ENCODE measurements around the gene TBX10. TPM values are rescaled to one million over a fixed set of nuclear protein-coding genes. Genes with fewer than 3 reads are reported as not detected.
"Not testable (repeated sequence)": the region's sequence is repeated elsewhere in the genome, so short reads cannot be mapped to it uniquely, and the experiment has no call there.

TBX10 gene
- not detected for polyA plus RNA-seq (ENCODE audit: insufficient read length in 4 of 4)

DNA sequence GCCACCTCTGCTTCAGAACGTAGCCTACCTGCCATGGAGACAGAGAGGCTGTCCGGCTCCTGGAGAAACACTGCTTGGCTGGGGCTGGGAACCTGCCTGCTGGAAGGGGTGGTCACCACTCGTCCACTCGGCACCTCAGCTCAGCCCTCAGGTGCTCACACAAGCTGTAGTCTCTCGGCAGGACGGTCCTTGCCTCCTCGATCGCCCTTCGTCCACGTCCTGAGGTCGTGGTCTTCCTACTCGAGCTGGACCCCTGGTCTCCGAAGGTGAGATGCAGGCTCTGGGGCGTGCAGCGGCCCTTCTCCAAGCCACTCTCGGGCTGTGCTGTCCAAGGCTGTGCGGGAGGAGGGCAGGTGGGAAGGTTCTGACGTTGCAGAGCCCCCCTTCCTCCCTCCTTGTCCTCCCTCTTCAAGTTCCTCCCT is at the start of gene TBX10:
Gene TBX10, minus strand, starts transcription at position 326 of the 422 bp plus-strand sequence. Its CDS starts 291 bp downstream, at position 35.
- DNase-seq (ENCODE audit: low read depth in 4 of 4, low spot score in 3 of 4) = no peak

DNA sequence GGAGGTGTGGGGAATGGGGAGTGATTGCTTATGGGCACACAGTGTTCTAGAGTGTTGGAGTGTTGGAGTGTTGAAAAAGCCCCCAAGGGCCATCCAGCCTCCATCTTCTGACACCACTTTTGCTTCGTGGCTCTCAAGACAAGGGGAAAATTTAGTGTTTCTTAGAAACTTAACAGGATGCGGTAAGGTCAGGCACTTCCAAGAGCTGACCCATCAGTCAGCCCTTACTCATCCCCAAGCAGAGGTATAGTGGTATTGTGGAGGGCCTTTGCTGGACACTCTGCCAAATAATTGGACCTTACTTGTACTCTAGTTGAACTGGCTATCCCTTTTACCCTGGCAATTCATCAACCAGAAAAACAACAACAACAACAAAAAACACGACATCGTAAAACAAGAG is 49.6 kb upstream of the TBX10 start:
- no peak for DNase-seq (ENCODE audit: low read depth in 4 of 4, low spot score in 3 of 4)

DNA sequence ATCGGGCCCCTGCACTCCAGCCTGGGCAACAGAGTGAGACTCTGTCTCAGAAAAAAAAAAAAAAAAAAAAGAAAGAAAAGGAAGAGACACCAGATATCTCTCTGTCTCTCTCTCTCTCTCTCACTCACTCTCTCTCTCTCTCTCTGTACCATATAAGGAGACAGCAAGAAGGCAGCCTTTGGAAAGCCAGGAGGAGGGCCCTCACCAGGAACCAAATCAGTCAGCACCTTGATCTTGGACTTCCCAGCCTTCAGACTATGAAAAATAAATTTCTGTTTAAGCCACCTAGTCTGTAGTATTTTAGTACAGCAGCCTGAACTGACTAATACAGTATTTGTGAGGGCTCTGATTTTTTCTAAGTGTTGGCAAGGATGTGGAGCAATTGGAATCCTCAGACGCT is 48.4 kb upstream of the TBX10 start:
- no peak for DNase-seq (ENCODE audit: low read depth in 4 of 4, low spot score in 3 of 4)

DNA sequence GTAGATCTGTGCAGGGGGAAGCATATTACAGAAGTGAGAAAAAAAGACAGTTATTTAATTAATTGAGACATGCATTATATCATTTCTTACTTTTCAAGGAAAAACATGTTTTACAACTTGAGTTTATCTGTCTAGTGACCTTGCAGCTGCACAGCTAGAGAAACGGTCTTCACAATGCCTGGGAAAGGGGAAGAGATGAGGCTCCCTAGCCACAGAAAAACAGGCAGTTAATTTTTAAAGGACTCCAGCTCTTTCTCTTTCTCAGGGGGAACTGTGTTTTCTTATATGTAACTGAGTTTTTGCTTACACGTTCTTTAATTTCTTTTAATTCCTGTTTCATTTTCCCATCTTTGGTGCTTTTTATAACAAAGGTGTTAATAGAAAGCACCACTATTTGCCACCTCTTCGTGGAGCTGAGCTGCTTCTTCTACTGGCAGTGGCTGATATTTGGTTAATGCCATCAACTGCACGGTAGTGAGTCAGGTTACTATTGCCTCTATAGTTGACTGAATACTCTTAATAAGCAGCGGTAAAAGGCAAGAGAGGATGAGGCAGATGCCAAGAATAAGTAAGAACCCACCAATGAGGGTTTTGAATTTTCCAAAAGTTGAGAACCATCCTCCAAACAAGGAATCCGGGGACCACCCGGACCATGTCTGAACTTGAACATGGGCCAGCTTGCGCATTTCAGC is 46.2 kb upstream of the TBX10 start:
- DNase-seq (ENCODE audit: low read depth in 4 of 4, low spot score in 3 of 4) = not testable (repeated sequence)

DNA sequence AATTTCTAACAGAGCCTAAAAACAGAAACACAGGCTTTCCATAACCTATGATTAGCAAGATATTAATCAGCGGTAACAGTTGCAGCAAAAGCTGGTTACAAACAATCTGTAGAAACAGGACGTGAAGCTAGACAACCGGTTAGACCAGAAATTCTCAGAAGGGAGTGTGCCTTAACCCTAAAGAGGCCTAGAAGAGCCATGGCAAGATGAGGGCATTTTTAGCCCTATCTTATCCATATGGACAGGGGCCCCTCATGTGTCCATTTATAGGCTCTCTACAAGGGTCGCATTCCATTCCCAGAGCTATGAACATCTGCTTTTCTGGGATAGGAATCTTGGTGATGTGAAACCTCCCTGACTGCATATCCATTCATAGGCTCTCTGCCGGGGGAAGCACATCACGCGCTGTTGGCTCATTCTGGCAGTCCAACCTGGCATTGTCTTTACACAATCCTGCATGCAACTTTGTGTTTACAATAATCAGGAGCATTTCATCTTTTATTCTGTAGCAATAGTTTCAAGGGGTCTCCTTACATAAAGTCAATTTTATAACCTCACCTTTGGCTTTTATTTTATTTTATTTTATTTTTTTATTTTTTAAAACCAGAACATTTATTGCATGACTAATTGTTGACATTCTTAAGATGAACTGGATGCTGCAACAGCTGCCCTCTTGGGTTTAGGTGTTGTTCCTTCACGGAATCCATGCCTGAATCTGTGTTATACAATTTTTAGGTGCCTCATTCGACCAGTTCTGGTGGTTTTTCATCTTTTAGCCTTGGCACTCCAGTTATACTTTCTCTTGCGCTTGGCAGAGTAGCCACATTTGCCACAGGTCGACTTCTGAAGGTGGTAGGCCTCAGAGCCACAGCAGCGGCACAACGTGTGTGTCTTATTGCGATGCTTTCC is 42.8 kb upstream of the TBX10 start:
- not testable (repeated sequence) for DNase-seq (ENCODE audit: low read depth in 4 of 4, low spot score in 3 of 4)

DNA sequence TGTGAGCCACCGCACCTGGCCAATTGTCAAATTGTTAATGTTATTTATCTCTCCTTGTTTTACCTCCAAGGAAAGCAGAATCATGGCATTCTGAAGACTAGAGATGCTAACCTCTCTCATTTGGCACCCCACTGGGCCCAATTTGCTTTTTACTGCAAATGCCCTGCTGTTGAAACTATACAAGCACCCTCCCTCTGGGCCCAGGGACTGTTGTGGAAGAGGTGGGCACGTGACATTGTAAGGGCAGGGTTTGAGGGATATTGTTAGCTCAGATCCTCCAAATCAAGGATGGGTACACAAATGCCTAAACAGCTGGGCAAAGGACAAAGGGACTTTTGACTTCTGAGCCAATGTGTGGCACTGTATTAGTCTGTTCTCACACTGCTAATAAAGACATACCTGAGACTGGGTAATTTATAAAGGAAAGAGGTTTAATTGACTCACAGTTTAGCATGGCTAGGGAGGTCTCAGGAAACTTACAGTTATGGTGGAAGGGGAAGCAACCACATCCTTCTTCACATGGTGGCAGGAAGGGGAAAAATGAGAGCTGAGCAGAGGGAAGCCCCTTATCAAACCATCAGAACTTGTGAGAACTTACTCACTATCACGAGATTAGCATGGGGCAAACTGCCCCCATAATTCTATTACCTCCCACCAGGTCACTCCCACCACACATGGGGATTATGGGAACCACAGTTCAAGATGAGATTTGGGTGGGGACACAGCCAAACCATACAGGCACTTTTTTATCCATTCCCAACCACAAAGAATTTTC is 41.3 kb upstream of the TBX10 start:
- DNase-seq (ENCODE audit: low read depth in 4 of 4, low spot score in 3 of 4) = no peak

DNA sequence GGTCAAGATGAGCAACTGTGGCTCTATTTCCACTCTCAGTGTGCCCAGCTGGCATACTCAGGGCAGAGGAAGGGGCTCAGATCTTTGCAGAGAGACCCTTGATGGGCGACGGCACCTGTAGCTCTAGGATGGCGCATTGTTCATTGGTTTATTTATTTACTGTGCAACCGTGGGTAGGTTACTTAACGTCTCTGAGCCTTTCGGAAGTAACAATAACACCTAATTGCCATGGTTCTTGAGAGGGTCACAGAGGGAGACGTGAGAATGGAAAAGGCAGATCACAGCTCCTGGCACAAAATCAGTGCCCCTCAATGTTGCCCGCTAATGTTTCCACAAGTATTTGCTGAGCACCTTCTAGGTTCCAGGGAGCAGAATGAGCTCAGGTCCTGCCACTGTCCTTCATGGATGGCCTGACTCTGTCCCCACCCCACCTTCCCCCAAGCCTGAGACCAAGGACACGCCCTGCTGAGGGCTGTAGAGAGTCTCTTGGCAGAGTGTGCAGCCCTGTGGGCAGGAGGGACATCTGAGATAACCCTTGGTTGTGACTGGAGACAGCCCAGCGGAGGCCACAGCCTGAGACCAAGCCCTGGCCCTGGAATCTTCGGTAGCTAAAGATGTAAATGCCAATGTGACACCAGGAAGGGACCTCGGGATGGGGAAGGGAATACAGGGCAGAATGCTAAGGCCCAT is 35.6 kb upstream of the TBX10 start:
- DNase-seq (ENCODE audit: low read depth in 4 of 4, low spot score in 3 of 4) = no peak

DNA sequence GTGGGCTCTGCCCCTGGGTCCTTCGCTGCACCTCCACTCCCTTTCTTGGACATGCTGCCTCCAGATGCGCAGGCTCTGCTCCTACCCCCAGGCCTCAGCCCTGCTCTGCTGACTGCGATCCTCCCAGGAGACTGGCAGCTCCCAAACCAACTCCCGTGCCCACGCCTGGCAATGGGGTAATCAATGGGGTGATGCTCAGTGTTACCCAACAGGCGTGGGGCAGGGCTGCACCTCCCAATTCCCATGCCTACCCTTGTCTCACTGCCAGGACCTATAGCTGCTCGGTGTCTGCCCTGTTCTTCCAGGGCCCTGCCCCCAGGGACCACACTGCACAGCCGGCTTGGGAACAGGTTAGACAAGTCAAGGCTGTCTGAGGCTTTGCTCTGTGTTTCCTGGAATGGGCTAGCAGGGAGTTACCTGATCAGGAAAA is 34.9 kb upstream of the TBX10 start, which contains the start of gene ALDH3B2:
Gene ALDH3B2, minus strand, starts transcription at position 182 of the 430 bp plus-strand sequence. CDS start 7,688 bp downstream, outside the sequence.
- DNase-seq (ENCODE audit: low read depth in 4 of 4, low spot score in 3 of 4) = peak in 2 of 4 donors; percentile 47 to 55

DNA sequence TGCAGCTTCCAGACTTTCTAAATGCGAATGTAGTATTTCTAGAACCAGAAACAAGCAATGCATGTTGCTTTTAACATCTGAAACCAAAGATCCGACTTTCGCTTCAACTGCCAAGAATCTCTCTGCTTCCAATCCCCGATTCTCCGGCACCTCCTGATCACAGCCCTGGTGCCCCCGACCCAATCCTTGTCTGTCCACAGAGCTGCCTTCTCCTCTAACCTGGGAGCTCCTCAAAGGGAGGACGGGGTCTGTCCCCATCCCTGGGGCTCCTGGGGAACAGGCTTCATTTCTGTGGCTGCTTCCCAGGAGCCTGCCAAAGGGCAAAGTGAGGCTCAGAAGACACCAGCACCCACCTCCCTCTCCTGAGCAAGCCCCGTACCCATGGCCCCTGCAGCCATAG is 34.3 kb upstream of the TBX10 start:
- DNase-seq (ENCODE audit: low read depth in 4 of 4, low spot score in 3 of 4) = no peak

DNA sequence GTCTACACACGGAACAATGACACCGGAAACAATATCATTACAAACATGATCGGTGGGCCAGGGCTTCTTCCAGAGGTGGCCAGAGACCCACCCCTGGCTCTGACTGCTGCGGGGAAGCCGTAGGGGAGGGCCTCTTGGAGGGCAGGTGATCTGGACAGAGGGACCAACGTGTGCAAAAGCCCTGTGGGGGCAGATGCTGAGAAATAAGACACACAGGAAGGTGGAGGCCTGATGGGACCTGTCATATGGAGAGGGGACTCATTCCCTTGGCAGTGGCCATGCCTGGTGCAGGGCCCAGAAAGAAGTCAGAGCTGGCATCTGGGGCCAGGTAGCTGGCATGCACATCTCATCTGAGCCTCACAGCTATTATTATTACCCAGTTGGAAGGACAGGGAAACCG is 33.8 kb upstream of the TBX10 start:
- DNase-seq (ENCODE audit: low read depth in 4 of 4, low spot score in 3 of 4) = no peak

DNA sequence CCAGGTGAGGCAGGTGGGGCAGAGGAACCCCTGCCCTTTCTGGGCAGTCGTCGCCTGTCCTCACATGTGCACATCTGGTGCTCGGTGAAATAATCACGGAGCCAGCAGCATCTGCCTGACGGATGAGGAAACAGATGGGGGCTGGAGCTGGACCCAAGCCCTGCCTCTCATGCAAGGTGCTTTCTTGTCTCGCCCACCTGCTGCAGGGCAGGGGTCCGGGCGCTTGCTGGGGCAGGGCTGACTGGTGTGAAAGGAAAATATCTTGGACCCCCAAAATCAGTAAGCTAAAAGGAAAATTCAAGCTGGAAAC is 31.6 kb upstream of the TBX10 start:
- no peak for DNase-seq (ENCODE audit: low read depth in 4 of 4, low spot score in 3 of 4)

DNA sequence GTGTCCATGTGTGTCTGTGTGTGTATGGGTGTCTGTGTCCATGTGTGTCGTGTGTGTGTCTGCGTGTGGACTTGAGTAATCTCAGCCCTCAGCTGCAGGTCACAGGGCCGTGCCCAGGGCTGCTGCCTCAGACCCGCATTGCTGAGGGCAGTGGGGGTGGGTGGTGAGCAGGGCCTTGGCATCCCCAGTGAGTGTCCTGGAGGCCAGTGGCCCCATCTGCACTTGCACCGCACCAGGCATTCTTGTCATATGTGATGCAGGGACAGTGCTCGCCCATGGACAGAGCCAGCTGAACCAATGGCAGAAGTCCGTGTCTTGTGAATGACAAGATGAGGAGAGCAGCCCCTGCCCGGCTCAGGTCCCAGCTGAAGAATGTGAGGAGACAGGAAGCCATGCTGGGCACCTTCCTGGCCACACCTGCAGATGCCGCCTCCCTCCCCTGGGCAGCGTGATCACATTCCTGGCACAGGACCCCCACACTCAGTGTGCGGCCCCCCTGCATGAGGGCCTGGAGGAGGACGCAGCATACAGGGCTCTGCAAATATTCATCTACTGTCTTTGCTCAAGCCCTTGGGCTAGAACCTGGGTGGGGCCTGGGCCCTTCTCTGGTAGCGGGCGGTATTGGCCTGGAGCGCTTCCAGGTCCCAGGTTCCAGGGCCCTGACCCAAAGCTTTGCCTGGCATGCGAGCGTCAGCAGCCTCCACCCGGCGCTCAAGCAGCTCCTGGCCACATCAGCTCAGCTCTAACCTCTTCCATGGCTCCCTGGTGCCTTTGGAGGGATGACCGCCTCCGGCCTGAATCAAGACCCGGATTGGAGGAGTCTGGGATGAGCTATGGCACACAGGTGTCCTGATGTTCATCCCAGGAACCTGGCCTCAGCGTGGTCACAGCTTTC is 31.0 kb upstream of the TBX10 start:
- no peak for DNase-seq (ENCODE audit: low read depth in 4 of 4, low spot score in 3 of 4)

DNA sequence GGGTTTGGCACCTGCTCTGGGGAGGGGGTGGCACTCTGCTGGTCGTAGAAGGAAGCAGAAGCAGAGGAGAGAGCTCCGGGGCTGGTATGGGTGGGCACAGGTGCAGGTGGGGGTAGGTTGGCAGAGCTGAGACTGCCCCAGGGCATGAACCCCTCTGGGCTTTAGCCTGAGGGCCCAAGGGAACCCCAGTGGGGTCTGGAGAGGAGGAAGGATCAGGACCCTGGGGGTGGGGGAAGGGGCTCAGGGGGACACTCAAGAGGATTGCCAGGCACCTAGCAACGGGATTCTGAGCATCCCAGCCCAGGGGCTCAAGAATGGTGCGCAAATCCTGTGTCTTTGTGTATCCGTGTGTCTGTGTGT is 28.6 kb upstream of the TBX10 start:
- no peak for DNase-seq (ENCODE audit: low read depth in 4 of 4, low spot score in 3 of 4)

DNA sequence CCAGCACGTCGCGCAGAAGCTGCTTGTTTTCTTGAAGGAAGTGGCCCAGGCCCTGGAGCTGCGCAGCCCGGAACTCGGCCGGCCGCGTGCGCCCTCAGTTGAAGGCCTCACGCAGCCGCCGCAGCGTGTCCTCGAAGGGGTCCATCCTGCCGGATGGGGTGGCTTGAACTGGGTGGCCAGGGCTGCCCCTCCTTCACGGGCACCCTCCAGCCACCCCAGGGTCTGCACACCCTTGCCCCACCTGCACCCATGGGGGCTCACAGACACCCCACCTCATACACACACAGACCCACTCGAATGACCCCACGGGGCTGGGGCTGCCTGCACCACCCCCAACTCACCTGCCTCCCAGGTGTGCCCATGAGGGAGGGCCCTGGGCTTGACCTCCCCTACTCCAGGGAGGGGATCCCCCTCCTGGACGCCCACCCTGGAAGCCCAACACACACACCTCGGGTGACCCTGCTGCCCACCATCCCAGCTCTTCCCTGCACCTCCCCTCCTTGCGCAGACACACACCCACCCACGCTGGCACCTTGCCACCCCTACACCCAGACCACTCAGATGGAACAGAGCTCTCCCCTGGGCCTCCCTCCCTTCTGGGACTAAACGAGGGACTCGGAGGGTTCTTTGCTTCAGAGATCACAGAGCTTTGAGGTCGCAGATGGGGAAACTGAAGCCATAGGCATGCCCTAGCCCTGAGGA is 28.1 kb upstream of the TBX10 start:
- DNase-seq (ENCODE audit: low read depth in 4 of 4, low spot score in 3 of 4) = peak in 3 of 4 donors; percentile 36 to 47 (median 46)

DNA sequence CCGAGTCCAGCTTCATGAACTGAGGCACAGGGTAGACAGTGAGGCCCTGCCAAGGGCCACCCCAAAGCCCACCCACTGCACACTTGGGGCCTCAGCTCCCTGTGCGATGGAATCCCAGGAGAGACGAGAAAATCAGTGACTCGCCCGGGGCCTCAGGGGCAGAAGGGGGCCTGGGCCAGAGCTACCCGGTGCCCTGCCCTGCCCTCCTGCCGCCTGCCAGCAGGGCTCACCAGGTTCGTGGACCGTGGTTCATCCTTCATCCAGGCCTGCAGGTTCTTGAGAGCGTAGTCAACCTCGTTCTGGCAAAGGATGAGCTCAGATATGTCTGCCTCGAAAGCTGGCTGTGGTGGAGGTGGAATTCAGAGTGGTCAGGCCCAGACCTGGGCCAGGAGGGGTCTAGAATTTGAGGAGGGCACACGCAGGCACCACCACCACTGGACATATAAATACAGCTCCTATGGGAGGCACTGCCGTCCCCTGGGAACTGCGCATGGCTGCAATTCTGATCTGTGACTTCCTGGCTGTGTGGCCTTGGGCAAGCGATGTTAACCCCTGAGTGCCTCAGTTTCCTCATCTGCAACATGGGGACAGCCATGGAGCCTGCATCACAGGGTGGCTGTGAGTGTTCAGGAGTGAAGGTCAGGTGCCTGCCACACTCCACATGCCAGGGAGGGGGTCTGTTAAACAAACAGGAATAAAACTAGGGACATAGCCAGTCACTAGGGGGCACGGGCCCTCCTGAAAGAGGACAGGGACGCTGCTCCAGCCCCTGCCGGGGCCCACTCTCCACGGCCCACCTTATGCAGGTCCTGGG is 27.3 kb upstream of the TBX10 start:
- no peak for DNase-seq (ENCODE audit: low read depth in 4 of 4, low spot score in 3 of 4)

DNA sequence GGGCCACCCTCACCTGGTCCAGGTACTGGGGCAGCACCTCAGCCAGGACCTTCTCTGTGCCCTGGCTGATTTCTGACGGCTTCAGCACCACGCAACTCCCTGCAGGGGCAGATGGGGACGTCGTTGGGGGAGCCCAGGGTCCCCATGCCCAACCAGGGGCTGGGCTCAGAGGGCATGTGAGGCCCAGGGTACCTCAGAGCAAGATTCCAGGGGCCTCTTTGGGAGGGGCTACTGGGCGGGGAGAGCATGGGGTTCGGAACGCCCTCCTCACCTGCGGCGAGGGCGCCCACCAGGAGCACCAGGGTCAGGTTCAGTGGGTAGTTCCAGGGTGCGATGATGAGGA is 26.7 kb upstream of the TBX10 start:
- no peak for DNase-seq (ENCODE audit: low read depth in 4 of 4, low spot score in 3 of 4)

DNA sequence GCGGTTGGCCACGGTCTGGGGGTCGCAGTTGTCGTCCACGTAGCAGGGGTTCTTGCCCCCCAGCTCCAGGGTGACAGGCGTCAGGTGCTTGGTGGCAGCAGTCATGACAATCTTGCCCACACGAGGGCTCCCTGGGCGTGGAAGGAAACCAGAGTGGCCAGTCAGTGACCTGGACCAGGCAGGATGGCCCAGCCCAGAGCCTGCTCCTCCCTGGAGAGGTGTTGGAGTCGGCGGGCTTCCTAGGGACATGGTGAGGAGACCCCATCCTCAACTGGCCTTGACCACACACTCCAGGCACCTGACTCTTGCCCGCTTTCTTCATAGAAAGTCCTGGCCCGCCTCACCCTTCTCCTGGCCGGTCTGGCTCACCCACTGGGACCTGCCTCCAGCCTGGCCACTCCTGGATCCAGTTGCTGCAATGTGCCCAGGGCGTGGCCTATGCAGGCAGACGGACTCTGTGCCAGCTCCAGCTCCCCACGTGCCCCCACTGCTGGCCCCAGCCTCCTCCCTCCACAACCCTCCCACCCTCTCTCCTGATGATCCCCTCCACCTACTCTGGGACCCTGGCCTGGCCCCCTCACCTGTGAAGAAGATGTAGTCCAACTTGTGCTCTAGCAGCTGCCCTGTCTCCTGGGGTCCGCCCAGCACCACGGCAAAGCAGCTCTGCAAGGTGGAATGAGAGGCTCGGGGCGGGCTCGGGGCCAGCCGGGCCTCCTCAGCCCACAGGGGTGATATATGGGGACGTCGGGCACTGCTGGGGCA is 26.2 kb upstream of the TBX10 start:
- no peak for DNase-seq (ENCODE audit: low read depth in 4 of 4, low spot score in 3 of 4)

All from left renal pelvis (tissue), 4 donors.